ENCODE measurements around the gene KRIT1. TPM values are rescaled to one million over a fixed set of nuclear protein-coding genes. Genes with fewer than 3 reads are reported as not detected.
"Not testable (repeated sequence)": the region's sequence is repeated elsewhere in the genome, so short reads cannot be mapped to it uniquely, and the experiment has no call there.

The KRIT1 gene
- total RNA-seq, 1 donor from 2014 or later = 43.0 TPM

DNA sequence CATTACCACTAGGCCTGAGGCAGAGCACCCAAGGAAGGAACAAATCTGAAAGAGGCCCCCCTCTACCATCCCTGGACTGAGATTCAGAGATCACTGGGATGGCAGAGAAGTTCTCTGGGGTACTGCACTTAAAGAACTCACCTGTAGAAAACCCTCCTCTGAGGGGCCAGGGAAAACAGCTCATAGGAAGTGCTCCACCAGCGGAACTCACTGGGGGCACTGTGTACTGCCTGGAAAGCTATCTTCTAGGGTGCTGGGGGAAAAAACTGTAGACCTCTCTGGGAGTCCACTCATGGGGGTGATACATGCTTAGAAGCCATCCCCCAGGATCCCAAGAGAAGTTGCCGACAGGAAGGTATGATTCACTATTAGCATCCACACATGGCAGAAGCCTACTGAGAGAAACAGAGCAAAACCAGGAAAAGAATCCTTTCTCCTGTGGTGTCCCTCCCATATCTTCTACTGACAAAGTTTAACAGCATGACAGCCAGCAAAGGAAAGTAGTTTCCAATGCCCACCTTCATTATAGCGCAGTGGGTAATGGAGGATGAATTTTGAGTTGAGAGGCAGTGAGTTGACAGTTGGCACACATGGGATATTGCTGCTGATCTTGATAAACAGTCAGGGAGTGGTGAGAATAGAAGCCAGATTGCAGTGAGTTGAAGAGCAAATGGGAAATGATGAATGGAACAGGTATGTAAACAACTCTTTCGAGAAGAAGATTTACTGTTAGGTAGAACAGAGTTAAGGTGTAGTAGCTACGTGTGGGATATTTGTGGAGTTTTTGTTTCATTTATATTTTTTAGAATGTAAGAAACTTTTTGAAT, 20.9 kb upstream of the KRIT1 start:
- DNase-seq (ENCODE audit: low spot score) = no peak
- no peak overlapping the region for H3K4me3 Mint-ChIP-seq (ENCODE audit: low read depth)
- H3K36me3 Mint-ChIP-seq (ENCODE audit: low read depth) = peaks cover 15% of the 10 kb centered on the region
- no peak overlapping the region for H3K27ac Mint-ChIP-seq
- no peaks in the 10 kb centered on the region for H3K27me3 Mint-ChIP-seq (ENCODE audit: low read depth)
- H3K4me1 Mint-ChIP-seq (ENCODE audit: low read depth) = no peaks in the 10 kb centered on the region
- peaks cover 6% of the 10 kb centered on the region for H3K9me3 Mint-ChIP-seq
- intact Hi-C loops (cut with micrococcal nuclease) = no loop called here

GRCh38 chr7:92260248-92260781, 14.6 kb upstream of the KRIT1 start:
- Mint-ChIP-seq H3K4me1 (ENCODE audit: low read depth) (peaks cover 8% of the 10 kb centered on the region), H3K9me3 (peaks cover 5% of the 10 kb centered on the region), H3K27me3 (ENCODE audit: low read depth) (no peaks in the 10 kb centered on the region), H3K36me3 (ENCODE audit: low read depth) (peaks cover 28% of the 10 kb centered on the region), H3K4me3 (ENCODE audit: low read depth) (no peak overlapping the region), H3K27ac (no peak overlapping the region)
- intact Hi-C loops (cut with micrococcal nuclease) = no loop called here
- DNase-seq (ENCODE audit: low spot score) = no peak

DNA sequence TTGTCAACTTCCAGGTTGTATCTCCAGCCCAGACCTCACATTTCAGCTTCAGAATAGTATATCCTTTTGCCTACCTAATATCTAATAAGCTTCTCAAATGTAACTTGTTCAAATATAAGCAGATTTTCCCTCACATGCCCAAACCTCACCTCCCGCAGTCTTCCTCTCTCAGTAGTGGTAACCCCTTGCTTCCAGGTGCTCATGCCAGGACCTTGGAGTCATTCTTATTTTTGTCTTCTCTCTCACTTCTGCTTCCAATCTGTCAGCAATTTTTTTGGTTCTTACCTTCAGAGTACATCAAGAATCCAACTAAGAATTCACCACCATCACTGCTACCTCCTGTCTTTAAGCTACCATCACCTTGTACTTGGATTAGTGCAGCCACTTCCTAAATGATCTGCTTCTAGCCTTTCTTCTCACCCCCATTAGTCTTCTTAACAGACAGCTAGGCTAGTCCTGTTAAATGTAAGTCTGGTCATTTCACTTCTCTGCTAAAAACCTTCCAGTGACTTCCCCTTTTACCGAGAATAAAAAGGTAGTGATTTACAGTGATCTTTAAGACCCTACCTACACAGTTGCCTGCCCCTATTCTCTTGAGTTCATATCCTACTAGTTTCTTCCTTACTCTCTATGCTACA, 14.0 kb upstream of the KRIT1 start:
- Mint-ChIP-seq H3K36me3 (ENCODE audit: low read depth) (peaks cover 33% of the 10 kb centered on the region), H3K9me3 (peaks cover 10% of the 10 kb centered on the region), H3K27ac (no peak overlapping the region), H3K27me3 (ENCODE audit: low read depth) (no peaks in the 10 kb centered on the region), H3K4me3 (ENCODE audit: low read depth) (no peak overlapping the region), H3K4me1 (ENCODE audit: low read depth) (peaks cover 13% of the 10 kb centered on the region)
- intact Hi-C loops (cut with micrococcal nuclease) = no loop called here
- DNase-seq (ENCODE audit: low spot score) = no peak

DNA sequence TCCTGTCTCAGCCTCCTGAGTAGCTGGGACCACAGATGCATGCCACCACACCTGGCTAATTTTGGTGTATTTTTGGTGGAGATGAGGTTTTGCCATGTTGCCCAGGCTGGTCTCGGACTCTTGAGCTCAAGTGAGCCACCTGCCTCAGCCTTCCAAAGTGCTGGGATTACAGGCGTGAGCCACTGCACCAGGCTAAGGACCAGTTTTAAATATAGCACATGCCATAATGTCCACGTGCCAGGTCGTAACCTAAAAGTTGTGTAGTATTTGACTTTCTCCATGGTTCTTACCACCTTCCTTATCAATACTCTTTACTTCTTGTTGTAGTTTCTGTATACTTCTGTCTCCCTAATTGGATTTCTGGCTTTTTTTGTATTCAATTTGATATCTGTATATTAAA, 13.3 kb upstream of the KRIT1 start:
- intact Hi-C loops (cut with micrococcal nuclease) = no loop called here
- Mint-ChIP-seq H3K9me3 (peaks cover 10% of the 10 kb centered on the region), H3K27me3 (ENCODE audit: low read depth) (no peaks in the 10 kb centered on the region), H3K36me3 (ENCODE audit: low read depth) (peaks cover 32% of the 10 kb centered on the region), H3K4me3 (ENCODE audit: low read depth) (no peak overlapping the region), H3K27ac (no peak overlapping the region), H3K4me1 (ENCODE audit: low read depth) (peaks cover 14% of the 10 kb centered on the region)
- no peak for DNase-seq (ENCODE audit: low spot score)

- H3K27ac Mint-ChIP-seq = no peak overlapping the region
- H3K4me3 Mint-ChIP-seq (ENCODE audit: low read depth) = no peak overlapping the region
- no peaks in the 10 kb centered on the region for H3K27me3 Mint-ChIP-seq (ENCODE audit: low read depth)
- no peak for DNase-seq (ENCODE audit: low spot score)
- H3K9me3 Mint-ChIP-seq = peaks cover 5% of the 10 kb centered on the region
- intact Hi-C loops (cut with micrococcal nuclease) = no loop called here
- H3K36me3 Mint-ChIP-seq (ENCODE audit: low read depth) = peaks cover 22% of the 10 kb centered on the region
- peaks cover 16% of the 10 kb centered on the region for H3K4me1 Mint-ChIP-seq (ENCODE audit: low read depth)
These were observed 9.6 kb upstream of the KRIT1 start for GRCh38 chr7:92255308-92255707.

- intact Hi-C loops (cut with micrococcal nuclease) = not testable (repeated sequence)
- H3K4me1 Mint-ChIP-seq (ENCODE audit: low read depth) = peaks cover 10% of the 10 kb centered on the region
- H3K36me3 Mint-ChIP-seq (ENCODE audit: low read depth) = peaks cover 16% of the 10 kb centered on the region
These were observed 9.1 kb upstream of the KRIT1 start for GRCh38 chr7:92254800-92255199.

DNA sequence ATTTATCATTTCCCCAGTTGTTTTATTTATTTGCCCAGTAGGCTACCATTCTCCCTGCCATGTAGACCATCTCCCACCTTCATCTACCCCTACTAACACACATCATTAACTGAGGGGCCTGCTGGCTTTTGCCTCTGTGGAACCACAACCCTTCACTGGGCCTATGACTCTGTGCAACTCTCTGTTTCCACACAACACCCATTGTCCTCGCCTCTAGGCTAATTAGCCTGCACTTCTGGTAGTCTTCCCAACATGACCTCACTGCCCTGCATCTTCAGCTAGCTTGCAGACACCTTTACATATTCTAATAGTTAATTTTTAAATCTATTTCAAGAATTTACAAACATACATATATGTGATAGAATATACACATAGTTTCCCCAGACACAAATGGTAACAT, 7.5 kb upstream of the KRIT1 start:
- no peak overlapping the region for H3K4me3 Mint-ChIP-seq (ENCODE audit: low read depth)
- H3K27ac Mint-ChIP-seq = no peak overlapping the region
- H3K4me1 Mint-ChIP-seq (ENCODE audit: low read depth) = peaks cover 10% of the 10 kb centered on the region
- no peak for DNase-seq (ENCODE audit: low spot score)
- H3K9me3 Mint-ChIP-seq = peaks cover 5% of the 10 kb centered on the region
- H3K36me3 Mint-ChIP-seq (ENCODE audit: low read depth) = peaks cover 15% of the 10 kb centered on the region
- H3K27me3 Mint-ChIP-seq (ENCODE audit: low read depth) = no peaks in the 10 kb centered on the region
- intact Hi-C loops (cut with micrococcal nuclease) = no loop called here

More at GRCh38 chr7:92254800-92255199, 9.1 kb upstream of the KRIT1 start:
- H3K27ac Mint-ChIP-seq; H3K27me3 Mint-ChIP-seq (ENCODE audit: low read depth); DNase-seq (ENCODE audit: low spot score); H3K4me3 Mint-ChIP-seq (ENCODE audit: low read depth); H3K9me3 Mint-ChIP-seq: not testable (repeated sequence)

DNA sequence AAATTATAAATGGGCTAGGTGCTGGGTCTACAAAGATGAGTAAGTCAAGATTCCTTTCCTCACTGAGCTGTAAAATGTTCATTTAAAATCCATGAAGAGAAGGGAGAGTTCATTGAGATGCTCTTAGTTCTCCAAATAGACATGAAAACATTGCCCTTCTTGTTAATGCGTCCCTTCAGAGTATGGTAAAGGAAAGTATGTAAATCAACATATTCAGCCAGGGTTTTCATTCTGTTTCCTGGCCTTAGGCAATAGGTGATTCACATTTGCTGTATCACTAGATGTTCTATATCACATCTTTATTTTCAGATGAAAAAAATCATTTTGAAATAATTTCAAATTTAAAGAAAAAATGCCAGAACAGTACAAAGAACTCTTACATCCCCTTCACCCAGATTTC, 5.5 kb upstream of the KRIT1 start:
- Mint-ChIP-seq H3K4me1 (ENCODE audit: low read depth) (peaks cover 21% of the 10 kb centered on the region), H3K9me3 (peaks cover 5% of the 10 kb centered on the region), H3K4me3 (ENCODE audit: low read depth) (no peak overlapping the region), H3K27ac (no peak overlapping the region), H3K27me3 (ENCODE audit: low read depth) (no peaks in the 10 kb centered on the region), H3K36me3 (ENCODE audit: low read depth) (peaks cover 19% of the 10 kb centered on the region)
- DNase-seq (ENCODE audit: low spot score) = no peak
- intact Hi-C loops (cut with micrococcal nuclease) = no loop called here

DNA sequence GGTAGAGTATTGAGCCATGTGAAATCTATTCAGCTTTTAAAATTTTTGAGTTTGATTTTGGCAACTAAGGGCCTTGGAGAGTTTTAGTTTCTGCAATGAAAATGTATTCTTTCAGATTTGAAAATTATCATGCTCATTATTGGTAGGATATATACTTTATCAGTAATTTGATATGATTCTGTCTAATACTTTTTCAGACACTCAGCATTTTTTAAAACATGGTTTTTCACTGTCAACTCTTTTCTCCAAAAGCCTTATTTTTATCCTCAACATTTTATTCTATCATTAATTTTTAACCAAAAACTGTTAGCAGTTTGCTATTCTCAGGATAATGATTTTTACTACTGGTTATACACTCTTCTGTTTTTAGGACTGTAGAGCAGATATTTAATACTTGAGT, 4.9 kb upstream of the KRIT1 start:
- no peak overlapping the region for H3K27ac Mint-ChIP-seq
- H3K9me3 Mint-ChIP-seq = peaks cover 5% of the 10 kb centered on the region
- no peaks in the 10 kb centered on the region for H3K27me3 Mint-ChIP-seq (ENCODE audit: low read depth)
- peaks cover 21% of the 10 kb centered on the region for H3K36me3 Mint-ChIP-seq (ENCODE audit: low read depth)
- DNase-seq (ENCODE audit: low spot score) = no peak
- intact Hi-C loops (cut with micrococcal nuclease) = no loop called here
- peaks cover 21% of the 10 kb centered on the region for H3K4me1 Mint-ChIP-seq (ENCODE audit: low read depth)
- no peak overlapping the region for H3K4me3 Mint-ChIP-seq (ENCODE audit: low read depth)

GRCh38 chr7:92246360-92247101, 817 bp upstream of the KRIT1 start:
- Mint-ChIP-seq H3K36me3 (ENCODE audit: low read depth) (peaks cover 19% of the 10 kb centered on the region), H3K9me3 (no peaks in the 10 kb centered on the region), H3K27me3 (ENCODE audit: low read depth) (no peaks in the 10 kb centered on the region), H3K4me1 (ENCODE audit: low read depth) (peaks cover 30% of the 10 kb centered on the region), H3K4me3 (ENCODE audit: low read depth) (peak overlapping the region; percentile 100), H3K27ac (peak overlapping the region; percentile 88)
- DNase-seq (ENCODE audit: low spot score) = peak; percentile 31
- intact Hi-C loops (cut with micrococcal nuclease) = loop anchor here (5.0 kb wide), 3 partner anchors 176 to 986 kb away; partner anchors contain the start of genes CDK6 and VPS50

GRCh38 chr7:92244808-92245486, 767 bp downstream of the KRIT1 start:
- Mint-ChIP-seq H3K4me1 (ENCODE audit: low read depth) (peaks cover 30% of the 10 kb centered on the region), H3K27me3 (ENCODE audit: low read depth) (no peaks in the 10 kb centered on the region), H3K4me3 (ENCODE audit: low read depth) (peak overlapping the region; percentile 100), H3K36me3 (ENCODE audit: low read depth) (peaks cover 27% of the 10 kb centered on the region), H3K27ac (peak overlapping the region; percentile 100), H3K9me3 (no peaks in the 10 kb centered on the region)
- intact Hi-C loops (cut with micrococcal nuclease) = loop anchor here (1.0 to 5.0 kb wide), 8 partner anchors 66 to 987 kb away; partner anchors contain the start of genes AKAP9, CDK6, CYP51A1 and GATAD1
- no peak for DNase-seq (ENCODE audit: low spot score)

- no peak for DNase-seq (ENCODE audit: low spot score)
- H3K4me1 Mint-ChIP-seq (ENCODE audit: low read depth) = peaks cover 26% of the 10 kb centered on the region
- H3K4me3 Mint-ChIP-seq (ENCODE audit: low read depth) = no peak overlapping the region
- H3K36me3 Mint-ChIP-seq (ENCODE audit: low read depth) = peaks cover 37% of the 10 kb centered on the region
- H3K9me3 Mint-ChIP-seq = no peaks in the 10 kb centered on the region
- no peak overlapping the region for H3K27ac Mint-ChIP-seq
- H3K27me3 Mint-ChIP-seq (ENCODE audit: low read depth) = no peaks in the 10 kb centered on the region
- intact Hi-C loops (cut with micrococcal nuclease) = no loop called here
These were observed 2.7 kb downstream of the KRIT1 start for GRCh38 chr7:92242972-92243371.
